Stomach (tissue), 9 donors: ENCODE results near the gene SMIM21. TPM values are rescaled to one million over a fixed set of nuclear protein-coding genes. Genes with fewer than 3 reads are reported as not detected.

Source experiments
- DNase-seq, 2 donors: peaks; one replicate each; pipeline versions ENCODE4 v3.0.0 to v3.0.0-alpha.2; 2013 to 2019
- H3K27ac ChIP-seq, 5 donors: fragments of 200-600 bp in 4 of 5; sonication (generic) in 4 of 5; one replicate each; pipeline ENCODE4 v1.5.1; 2013 to 2019; ENCODE audit warnings: mild to moderate bottlenecking in 1 of 5, moderate library complexity in 1 of 5
- H3K27me3 ChIP-seq, 3 donors: fragments of 200-600 bp; sonication (generic); one replicate each; pipeline ENCODE4 v1.5.1; 2017 to 2019; ENCODE audit warnings: mixed run types in 1 of 3
- H3K36me3 ChIP-seq, 4 donors: fragments of 200-600 bp; sonication (generic); 1 replicate in 3 of 4; 2 replicates in 1 of 4; pipeline ENCODE4 v1.5.1; 2016 to 2019
- H3K4me1 ChIP-seq, 4 donors: fragments of 200-600 bp; sonication (generic); one replicate each; pipeline ENCODE4 v1.5.1; 2016 to 2019
- H3K4me3 ChIP-seq, 4 donors: fragments of 200-600 bp; sonication (generic) in 3 of 4; one replicate each; pipeline ENCODE4 v1.5.1; 2016 to 2019; ENCODE audit warnings: mild to moderate bottlenecking in 1 of 4
- H3K9me3 ChIP-seq, 4 donors: fragments of 200-600 bp; sonication (generic); one replicate each; pipeline ENCODE4 v1.5.1; 2016 to 2019
- EP300 ChIP-seq: sonication (generic); formaldehyde crosslinking; IDR thresholded peaks from one replicate; pipeline ENCODE4 v1.6.1; 2017; ENCODE audit warnings: antibody characterized with exemption
- POLR2A ChIP-seq, 4 donors: fragments of 450-650 bp; IDR thresholded peaks; one replicate each; pipeline ENCODE4 v1.6.1; 2016; ENCODE audit warnings: antibody characterized with exemption in 4 of 4, control low read depth in 2 of 4, mild to moderate bottlenecking in 1 of 4, moderate library complexity in 1 of 4
- POLR2AphosphoS5 ChIP-seq, 3 donors: sonication (generic); formaldehyde crosslinking; IDR thresholded peaks; one replicate each; pipeline ENCODE4 v1.6.1; 2016; ENCODE audit warnings: antibody characterized with exemption in 3 of 3
- WGBS, 5 donors: extraction: QIAGEN DNeasy Blood & Tissue Kit in 3 of 5; methylation state at CpG; one replicate each; pipeline versions ENCODE4 v1.1.5 to v1.1.7; 2013 to 2018; 5-methylcytosine and 5-hydroxymethylcytosine counted together
- intact Hi-C: fragments of 100-400 bp; cut with DNase I; formaldehyde crosslinking; loops from one replicate; pipeline ENCODE4 v1.15.1; 2023; ENCODE audit warnings: low total_unique reads
- polyA plus RNA-seq, 3 donors: library from polyadenylated mRNA; stranded (reverse); fragments of 200-250 nt; gene quantifications; one replicate each; pipeline ENCODE4 v1.2.3, GENCODE V29; 2013
- total RNA-seq, 5 donors: library from RNA; depleted of rRNA; stranded (reverse); fragments of >200 nt; gene quantifications; one replicate each; pipeline versions ENCODE4 v1.1.0 to v1.2.3, GENCODE V29; 2014 to 2016
- TF ChIP-seq, protein P1 (sequence below), 7 experiments: fragments of 450-650 bp in 4 of 7; fragments of 200-600 bp in 3 of 7; sonication (generic) in 3 of 7; IDR thresholded peaks; one replicate each; pipeline ENCODE4 v1.5.1; 2016 to 2019; ENCODE audit warnings: antibody characterized with exemption in 7 of 7, control low read depth in 2 of 7, mild to moderate bottlenecking in 1 of 7
- donor health status: healthy with polysubstance abuse.
- donor health status: Bipolar disorder and iron deficiency.
- donor health status: healthy.

SMIM21 gene
- total and polyA plus RNA-seq, 8 donors, result not detected

DNA sequence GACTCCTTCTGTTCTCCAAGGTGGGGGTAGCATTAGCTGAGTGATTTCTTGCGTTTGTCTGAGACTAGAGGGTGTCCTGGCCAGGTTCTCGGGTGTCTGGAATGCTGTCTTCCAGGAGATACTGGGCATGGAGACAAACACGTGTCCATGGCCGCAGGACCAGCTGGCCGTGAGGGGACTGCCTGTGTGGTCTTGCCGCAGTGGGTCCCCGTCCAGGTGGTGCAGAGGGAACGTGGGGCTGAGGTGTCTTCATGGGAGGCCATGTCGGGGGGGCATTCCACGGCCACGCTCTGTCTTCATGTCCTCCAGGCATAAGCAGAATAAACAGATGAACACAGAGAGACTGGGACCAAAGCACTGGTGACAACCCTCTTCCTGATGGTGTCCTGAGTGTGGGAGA is 66.6 kb downstream of the SMIM21 start:
- Histone ChIP-seq H3K27me3 (peaks cover 0 to 8% (median 3%) of the 10 kb centered on the region in 3 donors), H3K9me3 (no peaks in the 10 kb centered on the region), H3K4me3 (no peak overlapping the region), H3K27ac (no peak overlapping the region), H3K36me3 (no peaks in the 10 kb centered on the region), H3K4me1 (peaks cover 0 to 4% (median 0%) of the 10 kb centered on the region in 4 donors)
- 84 to 95% (median 86%) methylated on average over 10 to 11 of the region's 11 CpGs for WGBS, 5 donors
- no peak for TF ChIP-seq POLR2AphosphoS5 (IDR thresholded peaks at IDR 0.05)
- no peak for TF ChIP-seq POLR2A (IDR thresholded peaks at IDR 0.05)
- TF ChIP-seq, protein P1, sequence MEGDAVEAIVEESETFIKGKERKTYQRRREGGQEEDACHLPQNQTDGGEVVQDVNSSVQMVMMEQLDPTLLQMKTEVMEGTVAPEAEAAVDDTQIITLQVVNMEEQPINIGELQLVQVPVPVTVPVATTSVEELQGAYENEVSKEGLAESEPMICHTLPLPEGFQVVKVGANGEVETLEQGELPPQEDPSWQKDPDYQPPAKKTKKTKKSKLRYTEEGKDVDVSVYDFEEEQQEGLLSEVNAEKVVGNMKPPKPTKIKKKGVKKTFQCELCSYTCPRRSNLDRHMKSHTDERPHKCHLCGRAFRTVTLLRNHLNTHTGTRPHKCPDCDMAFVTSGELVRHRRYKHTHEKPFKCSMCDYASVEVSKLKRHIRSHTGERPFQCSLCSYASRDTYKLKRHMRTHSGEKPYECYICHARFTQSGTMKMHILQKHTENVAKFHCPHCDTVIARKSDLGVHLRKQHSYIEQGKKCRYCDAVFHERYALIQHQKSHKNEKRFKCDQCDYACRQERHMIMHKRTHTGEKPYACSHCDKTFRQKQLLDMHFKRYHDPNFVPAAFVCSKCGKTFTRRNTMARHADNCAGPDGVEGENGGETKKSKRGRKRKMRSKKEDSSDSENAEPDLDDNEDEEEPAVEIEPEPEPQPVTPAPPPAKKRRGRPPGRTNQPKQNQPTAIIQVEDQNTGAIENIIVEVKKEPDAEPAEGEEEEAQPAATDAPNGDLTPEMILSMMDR (IDR thresholded peaks at IDR 0.05), result no peak
- no peak for TF ChIP-seq EP300
- no peak for DNase-seq
- intact Hi-C loops, result no loop called here

DNA sequence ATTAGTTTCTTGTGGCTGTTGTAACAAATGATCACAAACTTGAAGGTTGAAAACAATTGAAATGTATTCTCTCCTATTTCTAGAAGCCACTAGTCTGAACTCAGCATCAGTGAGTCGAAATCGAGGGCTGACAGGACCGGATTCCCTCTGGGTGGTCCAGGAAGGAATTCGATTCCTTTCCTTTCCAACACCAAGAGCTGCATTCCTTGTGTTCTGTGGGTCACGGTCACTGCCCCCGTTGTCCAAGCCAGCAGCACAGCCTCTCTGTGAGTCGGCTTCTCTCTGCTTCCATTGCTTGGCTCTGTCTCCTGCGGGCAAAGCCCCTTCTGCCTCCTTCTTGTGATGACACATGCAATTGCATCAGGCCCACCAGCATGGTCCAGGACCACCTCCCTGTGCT is 67.3 kb downstream of the SMIM21 start:
- Histone ChIP-seq H3K4me1 (peaks cover 0 to 4% (median 0%) of the 10 kb centered on the region in 4 donors), H3K4me3 (no peak overlapping the region), H3K9me3 (no peaks in the 10 kb centered on the region), H3K27ac (no peak overlapping the region), H3K36me3 (no peaks in the 10 kb centered on the region), H3K27me3 (peaks cover 0 to 8% (median 3%) of the 10 kb centered on the region in 3 donors)
- TF ChIP-seq POLR2AphosphoS5 (IDR thresholded peaks at IDR 0.05) (no peak), EP300 (no peak), POLR2A (IDR thresholded peaks at IDR 0.05) (no peak)
- TF ChIP-seq, protein P1 (IDR thresholded peaks at IDR 0.05), result no peak
- intact Hi-C loops, result no loop called here
- no peak for DNase-seq
- 66 to 79% (median 70%) methylated on average over 8 of the region's 8 CpGs for WGBS, 5 donors

Other genes with a start within 250 kb of the SMIM21 start
- gene PTGR3, start 218.6 kb downstream of the SMIM21 start, total RNA-seq, result 10 to 100 TPM; 10.4 to 45.5 (median 19.3) TPM
- gene PTGR3, start 218.6 kb downstream of the SMIM21 start, polyA plus RNA-seq, result 10 to 100 TPM in 2 of 3 donors, 1 to 10 TPM in 1; 9.9 to 13.8 (median 10.6) TPM
- 10 to 100 TPM in 3 of 5 donors, 1 to 10 TPM in 2; 7.0 to 21.0 (median 14.8) TPM for gene TSHZ1, start 216.9 kb downstream of the SMIM21 start, total RNA-seq
- gene TSHZ1, start 216.9 kb downstream of the SMIM21 start, polyA plus RNA-seq, result 1 to 10 TPM; 4.2 to 7.0 (median 5.0) TPM